ENCODE results near the gene ZNF423. TPM values are rescaled to one million over a fixed set of nuclear protein-coding genes. Genes with fewer than 3 reads are reported as not detected.

The ZNF423 gene
- total RNA-seq, 1 experiment from 2014 or later, result 0.49 TPM

- no TSS peak for BruUV-seq (replicated peaks)
- H3K4me1 ChIP-seq (ENCODE audit: control insufficient read depth, insufficient read depth, low read length), result no peaks in the 10 kb centered on the region
- no peak for TF ChIP-seq TCF7L2 (IDR thresholded peaks at IDR 0.05; ENCODE audit: low read depth, low read length)
- ChIA-PET POLR2A (no interaction called here), CTCF (no interaction called here)
- ATAC-seq, result no peak
- in situ Hi-C loops (cut with HindIII; ENCODE audit: low pct_unique_long_range_greater_than_20kb, low sequenced_read_pairs), result no loop called here
- H3K27me3 ChIP-seq (ENCODE audit: control insufficient read depth, insufficient read depth, low read length), result no peaks in the 10 kb centered on the region; the same call in 1 of the 2 replicates
- DNase-seq (ENCODE audit: low read depth, low spot score), result no peak
- no peaks in the 10 kb centered on the region for H3K9me3 ChIP-seq (ENCODE audit: control insufficient read depth, insufficient read depth, low read depth, low read length)
- intact Hi-C loops (cut with micrococcal nuclease; ENCODE audit: unreplicated experiment), result no loop called here
- H3K4me3 ChIP-seq (ENCODE audit: low read depth in 2 of 2, low read length in 2 of 2), result no peak overlapping the region
- H3K27ac ChIP-seq (ENCODE audit: low read length), result no peak overlapping the region
- no peaks in the 10 kb centered on the region for H3K36me3 ChIP-seq (ENCODE audit: control insufficient read depth, insufficient read depth, low read length)
Measured at GRCh38 chr16:49440156-49441065, 415.5 kb downstream of the ZNF423 start.

GRCh38 chr16:49439676-49440075 lies 416.2 kb downstream of the ZNF423 start:
- TF ChIP-seq SIN3A (IDR thresholded peaks at IDR 0.05; ENCODE audit: borderline replicate concordance, insufficient read depth, low read depth, low read length), result no peak
- no peak for TF ChIP-seq POLR2AphosphoS5 (IDR thresholded peaks at IDR 0.05; ENCODE audit: low read depth, low read length)
- no peak for TF ChIP-seq TCF7L2 (IDR thresholded peaks at IDR 0.05; ENCODE audit: low read depth, low read length)
- TF ChIP-seq REST (IDR thresholded peaks at IDR 0.05; ENCODE audit: insufficient read depth in 1 of 2, low read depth in 2 of 2, low read length in 1 of 2), result no peak
- TF ChIP-seq, protein P1, sequence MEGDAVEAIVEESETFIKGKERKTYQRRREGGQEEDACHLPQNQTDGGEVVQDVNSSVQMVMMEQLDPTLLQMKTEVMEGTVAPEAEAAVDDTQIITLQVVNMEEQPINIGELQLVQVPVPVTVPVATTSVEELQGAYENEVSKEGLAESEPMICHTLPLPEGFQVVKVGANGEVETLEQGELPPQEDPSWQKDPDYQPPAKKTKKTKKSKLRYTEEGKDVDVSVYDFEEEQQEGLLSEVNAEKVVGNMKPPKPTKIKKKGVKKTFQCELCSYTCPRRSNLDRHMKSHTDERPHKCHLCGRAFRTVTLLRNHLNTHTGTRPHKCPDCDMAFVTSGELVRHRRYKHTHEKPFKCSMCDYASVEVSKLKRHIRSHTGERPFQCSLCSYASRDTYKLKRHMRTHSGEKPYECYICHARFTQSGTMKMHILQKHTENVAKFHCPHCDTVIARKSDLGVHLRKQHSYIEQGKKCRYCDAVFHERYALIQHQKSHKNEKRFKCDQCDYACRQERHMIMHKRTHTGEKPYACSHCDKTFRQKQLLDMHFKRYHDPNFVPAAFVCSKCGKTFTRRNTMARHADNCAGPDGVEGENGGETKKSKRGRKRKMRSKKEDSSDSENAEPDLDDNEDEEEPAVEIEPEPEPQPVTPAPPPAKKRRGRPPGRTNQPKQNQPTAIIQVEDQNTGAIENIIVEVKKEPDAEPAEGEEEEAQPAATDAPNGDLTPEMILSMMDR (IDR thresholded peaks at IDR 0.05), result no peak
- Histone ChIP-seq H3K9me3 (ENCODE audit: control insufficient read depth, insufficient read depth, low read depth, low read length) (no peaks in the 10 kb centered on the region), H3K27ac (ENCODE audit: low read length) (no peak overlapping the region), H3K27me3 (ENCODE audit: control insufficient read depth, insufficient read depth, low read length) (no peaks in the 10 kb centered on the region; the same call in 1 of the 2 replicates), H3K36me3 (ENCODE audit: control insufficient read depth, insufficient read depth, low read length) (no peaks in the 10 kb centered on the region), H3K4me1 (ENCODE audit: control insufficient read depth, insufficient read depth, low read length) (no peaks in the 10 kb centered on the region), H3K4me3 (ENCODE audit: low read depth in 2 of 2, low read length in 2 of 2) (no peak overlapping the region)
- ChIA-PET CTCF (no interaction called here), POLR2A (no interaction called here)
- intact Hi-C loops (cut with micrococcal nuclease; ENCODE audit: unreplicated experiment) (no loop called here), in situ Hi-C loops (cut with HindIII; ENCODE audit: low pct_unique_long_range_greater_than_20kb, low sequenced_read_pairs) (no loop called here)
- no TSS peak for BruUV-seq (replicated peaks)
- ATAC-seq (no peak), DNase-seq (ENCODE audit: low read depth, low spot score) (no peak)

GRCh38 chr16:49439050-49439449 lies 416.9 kb downstream of the ZNF423 start:
- no TSS peak for BruUV-seq (replicated peaks)
- intact Hi-C loops (cut with micrococcal nuclease; ENCODE audit: unreplicated experiment) (no loop called here), in situ Hi-C loops (cut with HindIII; ENCODE audit: low pct_unique_long_range_greater_than_20kb, low sequenced_read_pairs) (no loop called here)
- ChIA-PET POLR2A (no interaction called here), CTCF (no interaction called here)
- H3K27me3 ChIP-seq (ENCODE audit: control insufficient read depth, insufficient read depth, low read length), result no peaks in the 10 kb centered on the region; the same call in 1 of the 2 replicates
- DNase-seq (ENCODE audit: low read depth, low spot score) (no peak), ATAC-seq (no peak)
- no peak for TF ChIP-seq REST (IDR thresholded peaks at IDR 0.05; ENCODE audit: insufficient read depth in 1 of 2, low read depth in 2 of 2, low read length in 1 of 2)
- TF ChIP-seq SIN3A (IDR thresholded peaks at IDR 0.05; ENCODE audit: borderline replicate concordance, insufficient read depth, low read depth, low read length), result no peak
- TF ChIP-seq, protein P1 (IDR thresholded peaks at IDR 0.05), result no peak
- TF ChIP-seq POLR2AphosphoS5 (IDR thresholded peaks at IDR 0.05; ENCODE audit: low read depth, low read length), result no peak
- TF ChIP-seq TCF7L2 (IDR thresholded peaks at IDR 0.05; ENCODE audit: low read depth, low read length), result no peak
- H3K4me3 ChIP-seq (ENCODE audit: low read depth in 2 of 2, low read length in 2 of 2), result no peak overlapping the region
- no peaks in the 10 kb centered on the region for H3K9me3 ChIP-seq (ENCODE audit: control insufficient read depth, insufficient read depth, low read depth, low read length)
- no peaks in the 10 kb centered on the region for H3K36me3 ChIP-seq (ENCODE audit: control insufficient read depth, insufficient read depth, low read length)
- H3K4me1 ChIP-seq (ENCODE audit: control insufficient read depth, insufficient read depth, low read length), result no peaks in the 10 kb centered on the region
- no peak overlapping the region for H3K27ac ChIP-seq (ENCODE audit: low read length)
